Activated T-helper 2 cell treated with anti-CD3 and anti-CD28 coated beads, Interferon-gamma antibody, Interleukin-2, Interleukin-4, amounts not matched to agents 10 μg/mL and 5 μg/mL and 100 μg/mL, durations not matched to agents 14 hours and 24 hours and 36 hours (primary cell): Measurements from ENCODE around the gene STH. TPM values are rescaled to one million over a fixed set of nuclear protein-coding genes. Genes with fewer than 3 reads are reported as not detected.

Experiments
- DNase-seq: peaks from one replicate; pipeline ENCODE4 v3.0.0; 2021; ENCODE audit warnings: low spot score
- H3K27ac Mint-ChIP-seq: one replicate; pipeline ENCODE4 v1.8.0; 2021; ENCODE audit warnings: mixed read lengths
- H3K27me3 Mint-ChIP-seq: one replicate; pipeline ENCODE4 v1.8.0; 2021; ENCODE audit warnings: low read depth, mixed read lengths
- H3K36me3 Mint-ChIP-seq: one replicate; pipeline ENCODE4 v1.8.0; 2021; ENCODE audit warnings: low read depth, mixed read lengths
- H3K4me1 Mint-ChIP-seq: one replicate; pipeline ENCODE4 v1.8.0; 2021; ENCODE audit warnings: low read depth, mixed read lengths
- H3K4me3 Mint-ChIP-seq: one replicate; pipeline ENCODE4 v1.8.0; 2021; ENCODE audit warnings: low read depth, mild to moderate bottlenecking, moderate library complexity, mixed read lengths
- H3K9me3 Mint-ChIP-seq: one replicate; pipeline ENCODE4 v1.8.0; 2021; ENCODE audit warnings: mixed read lengths
- intact Hi-C: fragments of 100-400 bp; cut with micrococcal nuclease; formaldehyde crosslinking; loops from one replicate; pipeline ENCODE4 v1.15.1; 2023
- total RNA-seq: library from RNA; stranded (reverse); gene quantifications from 2 replicates; pipeline ENCODE4 v1.2.3, GENCODE V29; 2022

The STH gene
- total RNA-seq, 1 donor from 2014 or later: not detected

DNA sequence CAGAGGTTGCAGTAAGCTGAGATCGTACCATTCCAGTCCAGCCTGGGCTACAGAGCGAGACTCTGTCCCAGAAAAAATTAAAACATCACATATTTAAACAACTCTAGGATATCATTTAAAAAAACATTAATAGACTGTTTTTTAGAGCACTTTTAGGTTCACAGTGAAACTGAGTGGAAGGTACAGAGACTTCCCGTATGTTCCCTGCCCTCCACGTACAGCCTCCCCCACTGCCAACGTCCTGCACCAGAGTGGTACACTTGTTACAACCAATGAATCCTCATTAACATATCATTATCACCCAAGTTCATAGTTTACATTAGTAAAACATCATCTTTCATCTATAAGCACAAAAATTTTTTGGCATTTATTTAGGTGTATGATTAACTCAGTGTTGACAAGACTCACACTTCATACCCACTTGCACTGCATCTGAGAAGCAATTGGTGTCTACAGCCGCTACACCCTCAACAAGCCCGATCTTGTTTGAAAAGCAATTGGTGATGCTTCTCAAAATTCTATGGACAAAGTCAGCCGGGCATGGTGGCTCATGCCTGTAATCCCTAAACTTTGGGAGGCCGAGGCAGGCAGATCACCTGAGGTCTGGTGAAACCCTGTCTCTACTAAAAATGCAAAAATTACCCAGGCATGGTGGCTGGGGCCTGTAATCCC, 39.9 kb upstream of the STH start:
- H3K4me1 Mint-ChIP-seq: no peaks in the 10 kb centered on the region

DNA sequence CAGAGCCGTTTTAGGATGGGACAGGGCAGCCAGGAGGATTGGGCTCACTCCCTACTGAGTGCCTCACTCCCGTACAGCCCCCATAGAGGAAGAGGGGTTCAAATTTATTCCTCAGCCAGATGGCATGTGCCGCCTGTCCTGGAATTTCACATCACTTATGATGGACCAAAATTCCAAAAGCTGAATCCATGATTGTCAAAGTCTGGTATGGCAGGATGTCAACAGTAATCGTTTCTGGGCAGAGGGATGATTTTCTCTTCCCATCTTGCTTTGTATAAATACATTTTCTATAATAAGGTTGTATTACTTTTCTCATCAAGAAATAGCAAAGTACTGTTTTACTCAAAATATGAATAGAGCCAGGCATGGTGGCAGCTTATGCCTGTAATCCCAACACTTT, 38.7 kb upstream of the STH start:
- Mint-ChIP-seq H3K36me3 (no peaks in the 10 kb centered on the region), H3K4me3 (no peak overlapping the region), H3K4me1 (no peaks in the 10 kb centered on the region), H3K27me3 (peaks cover 4% of the 10 kb centered on the region), H3K9me3 (no peaks in the 10 kb centered on the region), H3K27ac (no peak overlapping the region)
- DNase-seq: no peak
- intact Hi-C loops: no loop called here

More for the DNA sequence above, 39.9 kb upstream of the STH start:
- H3K36me3 Mint-ChIP-seq: no peaks in the 10 kb centered on the region
- intact Hi-C loops: no loop called here
- no peak for DNase-seq
- H3K27me3 Mint-ChIP-seq: peaks cover 4% of the 10 kb centered on the region
- no peak overlapping the region for H3K4me3 Mint-ChIP-seq
- H3K27ac Mint-ChIP-seq: no peak overlapping the region
- H3K9me3 Mint-ChIP-seq: no peaks in the 10 kb centered on the region

DNA sequence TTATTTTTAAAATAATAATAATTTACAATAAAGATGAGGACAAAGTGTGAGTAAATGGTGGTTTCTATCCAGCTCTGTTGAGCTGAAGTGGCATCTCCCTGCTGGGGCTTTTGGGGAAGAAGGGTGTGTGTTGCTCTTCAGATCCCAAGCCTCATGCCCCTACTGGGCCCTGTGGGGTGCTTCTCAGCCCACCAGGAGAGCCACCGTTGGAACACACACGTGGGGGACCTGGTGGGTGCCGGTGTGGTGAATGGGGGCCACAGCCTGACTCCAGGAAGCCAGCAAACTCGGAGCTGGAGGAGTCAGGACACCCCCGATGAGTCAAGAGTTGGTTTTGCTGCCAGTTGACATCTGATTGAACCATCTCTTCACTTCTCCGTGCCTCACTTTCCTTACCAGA, 37.8 kb upstream of the STH start:
- peaks cover 10% of the 10 kb centered on the region for H3K27me3 Mint-ChIP-seq
- no peaks in the 10 kb centered on the region for H3K4me1 Mint-ChIP-seq
- no peak for DNase-seq
- intact Hi-C loops: no loop called here
- no peaks in the 10 kb centered on the region for H3K9me3 Mint-ChIP-seq
- no peaks in the 10 kb centered on the region for H3K36me3 Mint-ChIP-seq
- no peak overlapping the region for H3K4me3 Mint-ChIP-seq
- H3K27ac Mint-ChIP-seq: no peak overlapping the region

DNA sequence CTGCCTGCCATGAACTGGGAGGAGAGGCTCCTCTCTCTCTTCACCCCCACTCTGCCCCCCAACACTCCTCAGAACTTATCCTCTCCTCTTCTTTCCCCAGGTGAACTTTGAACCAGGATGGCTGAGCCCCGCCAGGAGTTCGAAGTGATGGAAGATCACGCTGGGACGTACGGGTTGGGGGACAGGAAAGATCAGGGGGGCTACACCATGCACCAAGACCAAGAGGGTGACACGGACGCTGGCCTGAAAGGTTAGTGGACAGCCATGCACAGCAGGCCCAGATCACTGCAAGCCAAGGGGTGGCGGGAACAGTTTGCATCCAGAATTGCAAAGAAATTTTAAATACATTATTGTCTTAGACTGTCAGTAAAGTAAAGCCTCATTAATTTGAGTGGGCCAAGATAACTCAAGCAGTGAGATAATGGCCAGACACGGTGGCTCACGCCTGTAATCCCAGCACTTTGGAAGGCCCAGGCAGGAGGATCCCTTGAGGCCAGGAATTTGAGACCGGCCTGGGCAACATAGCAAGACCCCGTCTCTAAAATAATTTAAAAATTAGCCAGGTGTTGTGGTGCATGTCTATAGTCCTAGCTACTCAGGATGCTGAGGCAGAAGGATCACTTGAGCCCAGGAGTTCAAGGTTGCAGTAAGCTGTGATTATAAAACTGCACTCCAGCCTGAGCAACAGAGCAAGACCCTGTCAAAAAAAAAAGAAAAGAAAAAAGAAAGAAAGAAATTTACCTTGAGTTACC, 36.7 kb upstream of the STH start:
- Mint-ChIP-seq H3K27ac (no peak overlapping the region), H3K4me3 (no peak overlapping the region), H3K9me3 (no peaks in the 10 kb centered on the region), H3K36me3 (no peaks in the 10 kb centered on the region), H3K4me1 (no peaks in the 10 kb centered on the region), H3K27me3 (peaks cover 16% of the 10 kb centered on the region)
- intact Hi-C loops: no loop called here
- no peak for DNase-seq

DNA sequence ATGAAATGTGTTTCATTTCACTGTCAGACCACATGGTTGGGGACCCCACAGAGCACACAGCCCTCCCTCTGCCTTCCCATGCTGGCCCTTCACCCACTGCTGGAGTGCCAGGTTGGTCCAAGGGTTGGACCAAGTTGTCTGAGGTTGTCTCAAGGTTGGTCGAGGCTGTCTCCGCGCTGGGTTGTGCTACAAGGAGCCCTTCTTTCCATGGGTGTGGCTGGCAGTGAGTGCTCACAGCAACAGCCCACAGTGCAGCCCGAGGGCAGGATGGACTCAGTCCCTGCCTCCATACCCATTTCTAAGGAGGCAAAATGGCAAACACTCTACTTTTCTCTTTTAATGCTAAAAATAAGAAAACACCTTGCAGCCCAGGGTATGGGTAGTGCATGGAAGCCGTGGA, 35.8 kb upstream of the STH start:
- H3K27me3 Mint-ChIP-seq: peaks cover 21% of the 10 kb centered on the region
- intact Hi-C loops: no loop called here
- no peak for DNase-seq
- H3K27ac Mint-ChIP-seq: no peak overlapping the region
- H3K36me3 Mint-ChIP-seq: no peaks in the 10 kb centered on the region
- no peak overlapping the region for H3K4me3 Mint-ChIP-seq
- no peaks in the 10 kb centered on the region for H3K9me3 Mint-ChIP-seq
- H3K4me1 Mint-ChIP-seq: peaks cover 2% of the 10 kb centered on the region

DNA sequence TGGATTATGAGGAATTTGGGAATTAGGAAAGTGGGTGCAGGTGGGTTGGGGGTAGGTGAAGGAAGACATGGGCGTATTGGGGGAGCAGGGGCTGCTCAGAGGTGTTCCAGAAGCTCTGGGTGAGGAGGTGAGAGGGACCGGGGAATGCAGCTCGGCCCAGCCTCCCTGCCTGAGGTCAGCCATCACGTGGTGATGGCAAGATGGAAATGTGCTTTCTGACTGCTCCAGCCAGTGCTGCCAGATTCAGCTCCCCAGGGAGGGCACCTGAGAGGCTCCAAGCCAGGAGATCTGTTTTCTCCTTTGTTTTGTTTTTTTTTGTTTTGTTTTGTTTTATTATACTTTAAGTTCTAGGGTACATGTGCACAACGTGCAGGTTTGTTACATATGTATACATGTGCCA, 35.2 kb upstream of the STH start:
- Mint-ChIP-seq H3K4me3 (no peak overlapping the region), H3K27ac (no peak overlapping the region), H3K27me3 (peaks cover 21% of the 10 kb centered on the region), H3K36me3 (no peaks in the 10 kb centered on the region), H3K9me3 (no peaks in the 10 kb centered on the region), H3K4me1 (peaks cover 2% of the 10 kb centered on the region)
- DNase-seq: no peak
- intact Hi-C loops: no loop called here

DNA sequence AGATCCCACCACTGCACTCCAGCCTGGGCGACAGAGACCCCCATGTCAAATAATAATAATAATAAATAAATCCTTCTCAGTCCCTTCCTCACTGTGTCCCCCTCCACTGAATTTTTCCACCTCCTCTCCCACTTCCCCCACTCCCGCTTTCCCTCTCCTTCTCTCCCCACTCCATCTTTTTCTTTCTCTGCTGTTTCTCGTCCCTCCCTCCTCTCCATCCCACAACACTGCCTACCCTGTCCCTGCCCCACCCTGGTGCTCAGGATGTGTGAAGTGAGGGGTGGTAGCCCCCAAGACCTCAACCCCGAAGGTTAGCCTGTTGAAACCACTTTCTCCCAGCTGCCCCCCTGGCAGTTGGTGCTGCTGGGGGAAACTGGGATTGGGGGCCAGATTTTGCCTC, 34.4 kb upstream of the STH start:
- Mint-ChIP-seq H3K4me3 (no peak overlapping the region), H3K9me3 (no peaks in the 10 kb centered on the region), H3K4me1 (peaks cover 2% of the 10 kb centered on the region), H3K27ac (no peak overlapping the region), H3K27me3 (peaks cover 23% of the 10 kb centered on the region), H3K36me3 (no peaks in the 10 kb centered on the region)
- DNase-seq: no peak
- intact Hi-C loops: no loop called here

DNA sequence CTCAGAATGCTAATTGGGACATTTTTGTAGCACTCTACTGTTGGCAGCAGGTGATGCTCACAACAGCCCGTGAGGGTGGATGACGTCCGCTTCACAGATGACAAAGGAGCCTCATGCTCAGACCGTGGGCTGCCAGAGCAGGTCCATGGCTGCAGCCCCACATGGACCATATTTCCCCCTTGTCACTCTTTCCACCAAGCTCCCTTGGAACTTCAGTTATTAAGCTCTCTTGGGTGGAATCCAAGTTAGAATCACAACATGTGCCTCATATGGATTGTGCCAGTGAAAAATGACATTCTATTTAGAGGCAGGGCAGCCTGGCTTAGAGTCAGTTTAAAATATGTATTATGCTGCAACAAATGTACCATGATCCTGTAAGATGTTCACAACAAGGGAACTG, 33.2 kb upstream of the STH start:
- no peak for DNase-seq
- intact Hi-C loops: no loop called here
- Mint-ChIP-seq H3K4me3 (no peak overlapping the region), H3K9me3 (no peaks in the 10 kb centered on the region), H3K36me3 (no peaks in the 10 kb centered on the region), H3K27me3 (peaks cover 23% of the 10 kb centered on the region), H3K4me1 (peaks cover 2% of the 10 kb centered on the region), H3K27ac (no peak overlapping the region)

DNA sequence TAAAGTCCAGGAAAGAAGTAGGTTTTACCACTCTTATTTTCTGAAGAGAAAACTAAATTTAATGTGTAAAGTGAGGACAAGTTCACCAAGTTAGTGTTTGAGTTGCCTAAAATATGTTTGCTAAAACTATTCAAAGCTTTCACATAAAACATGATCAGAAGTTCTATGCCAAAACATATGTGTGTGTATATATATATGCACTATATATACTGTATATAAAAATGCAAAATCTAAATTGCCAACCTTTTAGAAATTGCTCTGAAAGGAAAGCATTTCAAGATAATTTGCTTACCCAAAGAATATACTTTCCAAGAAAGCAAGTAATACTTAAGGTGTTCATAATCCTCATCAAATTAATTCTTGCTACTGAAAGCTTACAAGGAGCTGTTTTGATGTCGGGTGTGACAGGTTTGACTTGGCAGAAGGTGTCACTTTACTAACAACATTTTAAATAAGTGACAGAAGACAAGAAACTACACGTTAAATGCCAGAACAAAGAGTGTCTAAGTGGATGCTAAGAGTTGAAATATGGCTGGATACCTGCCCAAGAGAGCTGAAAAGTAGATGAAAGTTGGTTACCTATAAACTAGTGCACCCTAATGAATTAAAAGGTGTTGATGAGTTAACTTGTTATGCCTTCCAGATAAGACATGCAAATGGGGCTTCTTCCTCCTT, 32.3 kb upstream of the STH start:
- no peak overlapping the region for H3K27ac Mint-ChIP-seq
- intact Hi-C loops: no loop called here
- H3K4me3 Mint-ChIP-seq: no peak overlapping the region
- H3K9me3 Mint-ChIP-seq: no peaks in the 10 kb centered on the region
- no peaks in the 10 kb centered on the region for H3K36me3 Mint-ChIP-seq
- DNase-seq: no peak
- H3K4me1 Mint-ChIP-seq: peaks cover 2% of the 10 kb centered on the region
- H3K27me3 Mint-ChIP-seq: peaks cover 23% of the 10 kb centered on the region

DNA sequence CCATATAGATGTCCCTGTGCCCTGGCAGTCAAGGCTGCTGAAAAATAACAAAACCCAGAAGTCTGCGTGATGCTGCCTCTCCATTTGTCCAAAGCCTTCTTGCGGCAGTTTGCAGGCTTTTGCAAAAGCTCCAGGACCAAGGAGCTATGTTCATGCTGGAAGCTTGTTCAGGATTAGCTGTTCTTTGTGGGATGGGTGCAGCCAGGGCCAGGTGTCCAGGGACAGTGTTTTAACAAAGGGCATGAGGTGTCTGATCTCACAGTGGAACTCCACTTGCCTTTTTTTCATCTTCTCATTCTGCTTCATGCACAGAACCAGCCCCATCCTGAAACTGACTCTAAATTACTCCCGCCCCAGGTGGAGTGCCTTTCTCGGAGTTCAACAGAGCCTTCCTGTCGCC, 31.7 kb upstream of the STH start:
- Mint-ChIP-seq H3K9me3 (no peaks in the 10 kb centered on the region), H3K27ac (no peak overlapping the region), H3K4me1 (peaks cover 2% of the 10 kb centered on the region), H3K36me3 (no peaks in the 10 kb centered on the region), H3K27me3 (peaks cover 25% of the 10 kb centered on the region), H3K4me3 (no peak overlapping the region)
- DNase-seq: no peak
- intact Hi-C loops: no loop called here

DNA sequence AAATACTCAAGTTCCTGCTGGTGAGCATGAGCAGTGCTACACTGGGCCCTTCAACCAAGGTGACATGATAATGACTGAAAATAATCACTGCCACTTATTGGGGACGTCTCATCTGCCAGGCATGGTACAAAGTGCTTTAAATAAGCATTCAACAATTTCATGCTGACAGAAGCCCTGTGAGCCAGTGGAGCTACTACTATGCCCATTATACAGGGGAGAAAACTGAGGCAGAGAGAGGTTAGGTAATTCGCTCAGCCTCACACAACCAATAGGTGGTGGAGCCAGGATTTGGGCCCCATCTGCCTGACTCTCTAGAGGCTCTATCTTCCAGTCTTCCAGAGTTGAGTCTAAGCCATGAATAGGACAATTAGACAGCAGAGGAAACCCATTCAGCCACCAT, 30.3 kb upstream of the STH start:
- no peak overlapping the region for H3K4me3 Mint-ChIP-seq
- H3K27ac Mint-ChIP-seq: no peak overlapping the region
- DNase-seq: no peak
- peaks cover 2% of the 10 kb centered on the region for H3K4me1 Mint-ChIP-seq
- peaks cover 26% of the 10 kb centered on the region for H3K27me3 Mint-ChIP-seq
- H3K9me3 Mint-ChIP-seq: no peaks in the 10 kb centered on the region
- no peaks in the 10 kb centered on the region for H3K36me3 Mint-ChIP-seq
- intact Hi-C loops: no loop called here

DNA sequence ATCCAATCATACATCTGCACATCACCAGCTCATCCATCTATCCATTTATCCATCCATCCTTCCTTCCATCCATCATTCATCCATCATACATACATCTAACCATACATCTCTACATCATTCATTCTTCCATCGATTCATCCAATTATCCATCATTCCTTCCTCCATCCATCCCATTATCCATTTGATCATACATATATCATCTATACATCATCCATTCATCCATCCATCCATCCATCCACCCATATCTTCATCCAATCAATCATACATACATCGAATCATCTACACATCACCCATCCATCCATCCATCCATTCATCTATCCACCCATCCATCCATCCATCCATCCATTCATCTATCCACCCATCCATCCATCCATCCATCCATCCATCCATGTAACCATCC, 29.3 kb upstream of the STH start:
- Mint-ChIP-seq H3K9me3 (no peaks in the 10 kb centered on the region), H3K27me3 (peaks cover 26% of the 10 kb centered on the region), H3K4me3 (no peak overlapping the region), H3K36me3 (no peaks in the 10 kb centered on the region), H3K4me1 (peaks cover 2% of the 10 kb centered on the region), H3K27ac (no peak overlapping the region)
- intact Hi-C loops: no loop called here
- DNase-seq: no peak

DNA sequence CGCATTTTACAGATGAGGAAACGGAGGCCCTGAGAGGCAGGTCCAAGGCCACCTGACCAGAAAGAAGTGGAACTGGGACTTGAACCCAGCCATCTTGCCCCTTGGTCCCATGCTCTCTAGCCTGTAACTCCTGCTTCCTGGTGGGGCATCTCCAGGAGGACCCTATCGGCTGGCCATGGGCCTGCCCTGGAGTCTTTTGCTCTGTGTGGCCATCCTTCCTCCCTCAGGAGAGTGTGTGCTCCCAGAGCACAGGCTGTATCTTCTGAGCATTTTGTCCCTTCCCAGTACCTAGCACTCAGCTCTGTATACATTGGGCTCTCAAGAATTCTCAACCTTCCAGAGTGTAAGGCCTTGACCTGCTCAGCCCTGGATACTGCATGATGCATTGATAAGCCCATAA, 28.4 kb upstream of the STH start:
- intact Hi-C loops: no loop called here
- peaks cover 2% of the 10 kb centered on the region for H3K4me1 Mint-ChIP-seq
- no peaks in the 10 kb centered on the region for H3K36me3 Mint-ChIP-seq
- peaks cover 25% of the 10 kb centered on the region for H3K27me3 Mint-ChIP-seq
- H3K27ac Mint-ChIP-seq: no peak overlapping the region
- H3K9me3 Mint-ChIP-seq: no peaks in the 10 kb centered on the region
- DNase-seq: no peak
- H3K4me3 Mint-ChIP-seq: no peak overlapping the region
